GM21737 (cell line): ENCODE results near the gene CNTFR.

Source experiments
- ATAC-seq: cut with Tn5 transposase; IDR thresholded peaks from one replicate; pipeline ENCODE4 v1.9.1; 2021; ENCODE audit warnings: mild to moderate bottlenecking, moderate library complexity; ENCODE audit not compliant: unreplicated experiment

The CNTFR gene

GRCh38 chr9:34590381-34591247 lies 1.1 kb upstream of the CNTFR start:
- ATAC-seq: no peak

GRCh38 chr9:34588671-34589635 lies 571 bp downstream of the CNTFR start:
- ATAC-seq: no peak

GRCh38 chr9:34587271-34587670 lies 2.3 kb downstream of the CNTFR start:
- no peak for ATAC-seq

- ATAC-seq: no peak
Observed at GRCh38 chr9:34585946-34586669, 3.4 kb downstream of the CNTFR start.

GRCh38 chr9:34584970-34585369 lies 4.6 kb downstream of the CNTFR start:
- ATAC-seq: no peak

- no peak for ATAC-seq
Observed at GRCh38 chr9:34582787-34583186, 6.7 kb downstream of the CNTFR start.

GRCh38 chr9:34581318-34581717 lies 8.2 kb downstream of the CNTFR start:
- ATAC-seq: no peak

- ATAC-seq: no peak
Observed at GRCh38 chr9:34580358-34580757, 9.2 kb downstream of the CNTFR start.

- no peak for ATAC-seq
Observed at GRCh38 chr9:34579808-34580163, 9.7 kb downstream of the CNTFR start.

GRCh38 chr9:34579104-34579807 lies 10.3 kb downstream of the CNTFR start:
- no peak for ATAC-seq

- no peak for ATAC-seq
Observed at GRCh38 chr9:34578241-34579103, 11.1 kb downstream of the CNTFR start.

GRCh38 chr9:34577400-34578240 lies 11.9 kb downstream of the CNTFR start:
- no peak for ATAC-seq

GRCh38 chr9:34576597-34577399 lies 12.7 kb downstream of the CNTFR start:
- no peak for ATAC-seq

- ATAC-seq: no peak
Observed at GRCh38 chr9:34575862-34576596, 13.5 kb downstream of the CNTFR start.

GRCh38 chr9:34575241-34575640 lies 14.3 kb downstream of the CNTFR start:
- ATAC-seq: no peak

- ATAC-seq: no peak
Observed at GRCh38 chr9:34574571-34574970, 15.0 kb downstream of the CNTFR start.
